CD4-positive, alpha-beta T cell treated with Interleukin-6 for 4 hours (primary cell): ENCODE data around the gene SLC6A8.

Experiments
- DNase-seq: peaks from one replicate; pipeline ENCODE4 v3.0.0-alpha.2; 2020; ENCODE audit warnings: mixed read lengths

Gene SLC6A8

GRCh38 chrX:153687121-153688039 is at the start of gene SLC6A8:
Gene SLC6A8 (plus strand): TSS chrX:153687926. CDS start chrX:153688575, 649 bp downstream.
- DNase-seq = peak; percentile 71

GRCh38 chrX:153638041-153638371 is 49.7 kb upstream of the SLC6A8 start:
- DNase-seq = no peak

- DNase-seq = no peak
Observed at GRCh38 chrX:153638436-153639176, 49.1 kb upstream of the SLC6A8 start.

GRCh38 chrX:153639177-153640044 is 48.3 kb upstream of the SLC6A8 start:
- DNase-seq = no peak

- no peak for DNase-seq
Observed at GRCh38 chrX:153640045-153640686, 47.6 kb upstream of the SLC6A8 start.

GRCh38 chrX:153640736-153641575 is 46.8 kb upstream of the SLC6A8 start:
- no peak for DNase-seq

- DNase-seq = no peak
Observed at GRCh38 chrX:153641627-153642026, 46.1 kb upstream of the SLC6A8 start.

GRCh38 chrX:153642051-153642654 is 45.6 kb upstream of the SLC6A8 start:
- no peak for DNase-seq

- DNase-seq = no peak
Observed at GRCh38 chrX:153642655-153643430, 44.9 kb upstream of the SLC6A8 start.

GRCh38 chrX:153643431-153644351 is 44.0 kb upstream of the SLC6A8 start:
- peak; percentile 18 for DNase-seq

- no peak for DNase-seq
Observed at GRCh38 chrX:153644356-153645125, 43.2 kb upstream of the SLC6A8 start.

GRCh38 chrX:153645151-153645550 is 42.6 kb upstream of the SLC6A8 start:
- DNase-seq = no peak

- no peak for DNase-seq
Observed at GRCh38 chrX:153645921-153646488, 41.7 kb upstream of the SLC6A8 start.

- DNase-seq = peak; percentile 38
Observed at GRCh38 chrX:153646620-153647373, 40.9 kb upstream of the SLC6A8 start, which contains the start of gene DUSP9. Gene DUSP9 (plus strand): TSS chrX:153647203. CDS start chrX:153647954, 751 bp downstream.

GRCh38 chrX:153647461-153648357 is 40.0 kb upstream of the SLC6A8 start:
- DNase-seq = no peak
